Stimulated activated CD4-positive, alpha-beta T cell treated with anti-CD3 and anti-CD28 coated beads, Interleukin-1b, Interleukin-23, amount 100 ng/mL, for 4 hours (primary cell): Measurements from ENCODE around the gene C1orf53.
"Not testable (repeated sequence)": the region's sequence is repeated elsewhere in the genome, so short reads cannot be mapped to it uniquely, and the experiment has no call there.

ENCODE experiments used
- DNase-seq, 2 donors: peaks; one replicate each; pipeline ENCODE4 v3.0.0-alpha.2; 2020; ENCODE audit warnings: low read depth in 2 of 2

C1orf53 gene

GRCh38 chr1:197920414-197921117 lies 18.1 kb downstream of the C1orf53 start:
- DNase-seq = no peak

GRCh38 chr1:197921235-197922069 lies 19.0 kb downstream of the C1orf53 start:
- no peak for DNase-seq

- no peak for DNase-seq
Measured at GRCh38 chr1:197922070-197922390, 19.6 kb downstream of the C1orf53 start.

GRCh38 chr1:197923038-197923437 lies 20.6 kb downstream of the C1orf53 start:
- DNase-seq = no peak

- DNase-seq = no peak
Measured at GRCh38 chr1:197924516-197925123, 22.2 kb downstream of the C1orf53 start.

- no peak for DNase-seq
Measured at GRCh38 chr1:197927908-197928665, 25.7 kb downstream of the C1orf53 start.

GRCh38 chr1:197928849-197929336 lies 26.5 kb downstream of the C1orf53 start:
- no peak for DNase-seq

GRCh38 chr1:197933016-197933415 lies 30.6 kb downstream of the C1orf53 start:
- DNase-seq = no peak

GRCh38 chr1:197933647-197934046 lies 31.2 kb downstream of the C1orf53 start:
- no peak for DNase-seq

GRCh38 chr1:197937381-197937780 lies 35.0 kb downstream of the C1orf53 start:
- no peak for DNase-seq

- no peak for DNase-seq
Measured at GRCh38 chr1:197937892-197938291, 35.5 kb downstream of the C1orf53 start.

- DNase-seq = not testable (repeated sequence)
Measured at GRCh38 chr1:197939159-197939980, 36.9 kb downstream of the C1orf53 start.

- DNase-seq = no peak
Measured at GRCh38 chr1:197942042-197942441, 39.6 kb downstream of the C1orf53 start.

- DNase-seq = no peak
Measured at GRCh38 chr1:197944485-197944884, 42.1 kb downstream of the C1orf53 start.

GRCh38 chr1:197948926-197949899 lies 46.8 kb downstream of the C1orf53 start:
- no peak for DNase-seq

- no peak for DNase-seq
Measured at GRCh38 chr1:197951089-197951488, 48.7 kb downstream of the C1orf53 start.

GRCh38 chr1:197951617-197952175 lies 49.3 kb downstream of the C1orf53 start:
- no peak for DNase-seq

GRCh38 chr1:197953472-197953871 lies 51.0 kb downstream of the C1orf53 start:
- not testable (repeated sequence) for DNase-seq

- no peak for DNase-seq
Measured at GRCh38 chr1:197954718-197955418, 52.4 kb downstream of the C1orf53 start.
